ENCODE data around the gene ZNF331. TPM values are rescaled to one million over a fixed set of nuclear protein-coding genes. Genes with fewer than 3 reads are reported as not detected.

ZNF331 gene
- total and polyA plus RNA-seq, 2 of the 8 experiments (the other 6 are each of a cell fraction or from before 2014, with no cell fraction given) = 30.0 to 44.1 TPM

GRCh38 chr19:53594811-53595509, 57.0 kb downstream of the ZNF331 start (continued):
- TF ChIP-seq CHD7 (IDR thresholded peaks at IDR 0.05; ENCODE audit: insufficient replicate concordance, low read length) (peak; percentile 88), SP2 (IDR thresholded peaks at IDR 0.05; ENCODE audit: low read length) (no peak), POLR2A (IDR thresholded peaks at IDR 0.05; ENCODE audit: control extremely low read depth in 1 of 2, low read depth in 2 of 2, low read length in 2 of 2) (peak in 1 of 2 experiments; percentile 65; a peak in 1 of 3 replicates), SUZ12 (IDR thresholded peaks at IDR 0.05; ENCODE audit: low read length) (no peak), POU5F1 (IDR thresholded peaks at IDR 0.05; ENCODE audit: low read depth, low read length) (no peak), KDM1A (IDR thresholded peaks at IDR 0.05; ENCODE audit: borderline replicate concordance, low read length) (no peak), YY1 (IDR thresholded peaks at IDR 0.05; ENCODE audit: low read depth, low read length) (no peak), SP1 (IDR thresholded peaks at IDR 0.05; ENCODE audit: low read depth, low read length) (peak; percentile 83), TAF7 (optimal IDR thresholded peaks at IDR 0.05; ENCODE audit: borderline replicate concordance, low read depth, low read length) (no peak), CHD1 (IDR thresholded peaks at IDR 0.05; ENCODE audit: low read depth, low read length) (no peak), SAP30 (IDR thresholded peaks at IDR 0.05; ENCODE audit: insufficient read depth, insufficient replicate concordance, low read length) (peak; percentile 33), CEBPB (IDR thresholded peaks at IDR 0.05; ENCODE audit: low read depth, low read length) (no peak)

Measured in H1 (cell line).